ENCODE data around the gene TAS2R4.
"Not testable (repeated sequence)": the region's sequence is repeated elsewhere in the genome, so short reads cannot be mapped to it uniquely, and the experiment has no call there.

The TAS2R4 gene

DNA sequence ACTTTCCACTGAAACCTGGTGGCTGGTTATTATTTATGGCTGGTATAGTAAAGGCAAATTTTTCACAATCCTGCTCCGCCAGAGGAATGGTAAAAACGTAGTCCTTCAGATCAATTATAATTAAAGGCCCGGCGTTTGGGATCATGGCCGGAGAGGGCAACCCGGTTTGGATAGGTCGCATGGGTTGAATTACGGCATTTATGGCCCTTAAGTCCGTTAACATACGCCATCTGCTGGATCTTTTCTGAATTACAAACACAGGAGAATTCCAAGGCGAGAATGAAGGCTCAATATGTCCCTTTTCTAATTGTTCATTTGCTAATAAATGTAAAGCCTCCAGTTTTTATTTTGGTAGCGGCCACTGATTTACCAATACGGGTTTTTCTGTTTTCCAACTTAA, 23.8 kb upstream of the TAS2R4 start:
- Histone ChIP-seq H3K36me3 (peaks cover 38% of the 10 kb centered on the region), H3K4me1 (ENCODE audit: control insufficient read depth in 1 of 2, insufficient read depth in 1 of 2, low read depth in 1 of 2, low read length in 1 of 2) (no peaks in the 10 kb centered on the region), H3K9me3 (peaks cover 20% of the 10 kb centered on the region), H3K4me3 (ENCODE audit: low read depth in 1 of 2, low read length in 1 of 2) (no peak overlapping the region), H3K27ac (no peak overlapping the region), H3K27me3 (no peaks in the 10 kb centered on the region)
- TF ChIP-seq CTCF (IDR thresholded peaks at IDR 0.05): no peak

DNA sequence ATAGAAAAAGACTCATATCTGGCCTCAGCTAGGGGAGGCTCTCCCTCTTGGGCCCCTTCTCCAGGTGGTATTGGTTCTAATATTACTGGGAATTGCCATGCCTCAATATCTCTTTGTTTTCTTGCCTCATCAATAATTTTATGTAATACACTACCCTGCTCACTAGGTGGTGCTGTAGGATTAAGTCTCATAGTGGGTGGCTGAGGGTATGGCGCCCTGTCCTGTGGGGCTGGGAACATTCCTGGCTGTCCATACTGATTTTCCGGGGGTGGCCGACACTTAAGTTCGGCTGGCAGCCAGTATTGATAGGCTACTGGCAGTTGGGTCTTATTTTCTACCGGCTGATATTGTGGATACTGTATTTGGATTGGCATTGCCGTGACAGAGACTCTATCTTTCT, 21.5 kb upstream of the TAS2R4 start:
- peak; percentile 35 for TF ChIP-seq CTCF (IDR thresholded peaks at IDR 0.05)
- no peak overlapping the region for H3K4me3 ChIP-seq (ENCODE audit: low read depth in 1 of 2, low read length in 1 of 2)
- H3K27me3 ChIP-seq: no peaks in the 10 kb centered on the region
- H3K27ac ChIP-seq: no peak overlapping the region
- no peaks in the 10 kb centered on the region for H3K4me1 ChIP-seq (ENCODE audit: control insufficient read depth in 1 of 2, insufficient read depth in 1 of 2, low read depth in 1 of 2, low read length in 1 of 2)
- peaks cover 20% of the 10 kb centered on the region for H3K9me3 ChIP-seq
- H3K36me3 ChIP-seq: peaks cover 31% of the 10 kb centered on the region

GRCh38 chr7:141763797-141764196, 12.7 kb upstream of the TAS2R4 start, which contains the start of gene TAS2R3:
TSS of gene TAS2R3 (plus strand) at chr7:141764097. CDS start at chr7:141764159, 62 bp downstream.
- Histone ChIP-seq H3K4me3 (ENCODE audit: low read depth in 1 of 2, low read length in 1 of 2) (no peak within 1 kb of the TSS), H3K36me3 (peaks cover 6% of the 10 kb centered on the region), H3K4me1 (ENCODE audit: control insufficient read depth in 1 of 2, insufficient read depth in 1 of 2, low read depth in 1 of 2, low read length in 1 of 2) (peaks cover 12 to 16% of the 10 kb centered on the region in 2 experiments), H3K9me3 (no peaks in the 10 kb centered on the region), H3K27me3 (no peaks in the 10 kb centered on the region), H3K27ac (no peak within 1 kb of the TSS)
- TF ChIP-seq CTCF (IDR thresholded peaks at IDR 0.05): no peak

DNA sequence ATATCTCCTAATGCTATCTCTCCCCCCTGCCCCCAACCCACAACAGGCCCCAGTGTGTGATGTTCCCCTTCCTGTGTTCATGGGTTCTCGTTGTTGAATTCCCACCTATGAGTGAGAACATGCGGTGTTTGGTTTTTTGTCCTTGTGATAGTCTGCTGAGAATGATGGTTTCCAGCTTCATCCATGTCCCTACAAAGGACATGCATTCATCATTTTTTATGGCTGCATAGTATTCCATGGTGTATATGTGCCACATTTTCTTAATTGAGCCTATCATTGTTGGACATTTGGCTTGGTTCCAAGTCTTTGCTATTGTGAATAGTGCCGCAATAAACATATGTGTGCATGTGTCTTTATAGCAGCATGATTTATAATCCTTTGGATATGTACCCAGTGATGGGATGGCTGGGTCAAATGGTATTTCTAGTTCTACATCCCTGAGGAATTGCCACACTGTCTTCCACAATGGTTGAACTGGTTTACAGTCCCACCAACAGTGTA, 6.3 kb upstream of the TAS2R4 start:
- not testable (repeated sequence) for H3K27me3 ChIP-seq; H3K36me3 ChIP-seq; H3K27ac ChIP-seq; H3K4me3 ChIP-seq (ENCODE audit: low read depth in 1 of 2, low read length in 1 of 2); H3K9me3 ChIP-seq; H3K4me1 ChIP-seq (ENCODE audit: control insufficient read depth in 1 of 2, insufficient read depth in 1 of 2, low read depth in 1 of 2, low read length in 1 of 2)

GRCh38 chr7:141785706-141786552, 9.5 kb downstream of the TAS2R4 start:
- Histone ChIP-seq H3K4me1 (ENCODE audit: control insufficient read depth in 1 of 2, insufficient read depth in 1 of 2, low read depth in 1 of 2, low read length in 1 of 2) (peaks cover 12 to 13% of the 10 kb centered on the region in 2 experiments), H3K36me3 (no peaks in the 10 kb centered on the region), H3K4me3 (ENCODE audit: low read depth in 1 of 2, low read length in 1 of 2) (no peak overlapping the region), H3K27me3 (no peaks in the 10 kb centered on the region), H3K27ac (peak overlapping the region; percentile 55), H3K9me3 (no peaks in the 10 kb centered on the region)
- TF ChIP-seq CTCF (IDR thresholded peaks at IDR 0.05): peak; percentile 54

GRCh38 chr7:141788296-141788695, 11.8 kb downstream of the TAS2R4 start:
- no peak for TF ChIP-seq CTCF (IDR thresholded peaks at IDR 0.05)
- Histone ChIP-seq H3K4me3 (ENCODE audit: low read depth in 1 of 2, low read length in 1 of 2) (no peak overlapping the region), H3K27me3 (no peaks in the 10 kb centered on the region), H3K36me3 (no peaks in the 10 kb centered on the region), H3K9me3 (no peaks in the 10 kb centered on the region), H3K27ac (no peak overlapping the region), H3K4me1 (ENCODE audit: control insufficient read depth in 1 of 2, insufficient read depth in 1 of 2, low read depth in 1 of 2, low read length in 1 of 2) (peaks cover 12 to 13% of the 10 kb centered on the region in 2 experiments)
